Naive thymus-derived CD8-positive, alpha-beta T cell (primary cell): Measurements from ENCODE around the gene GRN. TPM values are rescaled to one million over a fixed set of nuclear protein-coding genes. Genes with fewer than 3 reads are reported as not detected.

Experiments
- ATAC-seq, 2 donors: fragments of 150-1000 bp; cut with Tn5 transposase in 1 of 2; sonication (Bioruptor Pico), chemical (Tn5 transposase) in 1 of 2; 1 replicate in 1 of 2; 2 replicates in 1 of 2; pipeline ENCODE4 v1.10.0; 2021; ENCODE audit warnings: mild to moderate bottlenecking in 2 of 2, moderate library complexity in 2 of 2
- POLR2A ChIA-PET: fragments of 350-600 bp; sonication (Branson Sonifier 250); formaldehyde crosslinking; loops from one replicate; lab custom pipeline; 2021; ENCODE audit warnings: antibody characterized with exemption; lab: Charles Lee
- DNase-seq, 10 donors: peaks; one replicate each; pipeline versions ENCODE4 v3.0.0 to v3.0.0-alpha.2; 2020 to 2022
- H3K27ac Mint-ChIP-seq, 10 donors: one replicate each; pipeline ENCODE4 v1.8.0; 2020 to 2022; ENCODE audit warnings: mild to moderate bottlenecking in 10 of 10, mixed read lengths in 10 of 10, moderate library complexity in 4 of 10, inconsistent platforms in 1 of 10
- H3K27me3 Mint-ChIP-seq, 5 donors: one replicate each; pipeline ENCODE4 v1.8.0; 2021 to 2022; ENCODE audit warnings: mixed read lengths in 5 of 5
- H3K36me3 Mint-ChIP-seq, 3 donors: one replicate each; pipeline ENCODE4 v1.8.0; 2020 to 2022; ENCODE audit warnings: mixed read lengths in 3 of 3, mild to moderate bottlenecking in 2 of 3, inconsistent platforms in 1 of 3
- H3K4me1 Mint-ChIP-seq, 4 donors: one replicate each; pipeline ENCODE4 v1.8.0; 2021 to 2022; ENCODE audit warnings: mixed read lengths in 4 of 4
- H3K4me3 Mint-ChIP-seq, 10 donors: one replicate each; pipeline ENCODE4 v1.8.0; 2020 to 2022; ENCODE audit warnings: mild to moderate bottlenecking in 10 of 10, mixed read lengths in 10 of 10, moderate library complexity in 6 of 10, inconsistent platforms in 1 of 10
- H3K9me3 Mint-ChIP-seq, 9 donors: one replicate each; pipeline ENCODE4 v1.8.0; 2020 to 2022; ENCODE audit warnings: mixed read lengths in 9 of 9, mild to moderate bottlenecking in 3 of 9, inconsistent platforms in 1 of 9, moderate library complexity in 1 of 9
- polyA plus RNA-seq, 3 donors: library from polyadenylated mRNA; unstranded; fragments of 300-500 nt; fragmentation: Illumina TruSeq; gene quantifications; one replicate each; pipeline ENCODE4 v1.2.3, GENCODE V29; 2021
- total RNA-seq, 8 experiments: library from RNA in 2 of 8; stranded (reverse) in 2 of 8; gene quantifications; one replicate each; pipeline ENCODE4 v1.2.3 and lab custom pipeline; 2021 to 2026

The GRN gene
- total and polyA plus RNA-seq, 5 experiments from 2014 or later = 24.8 to 43.7 (median 33.5) TPM

- peaks cover 5 to 11% (median 9%) of the 10 kb centered on the region in 4 donors for H3K4me1 Mint-ChIP-seq
- H3K9me3 Mint-ChIP-seq = no peaks in the 10 kb centered on the region
- DNase-seq (no peak), ATAC-seq (no peak)
- no peaks in the 10 kb centered on the region for H3K36me3 Mint-ChIP-seq
- peak overlapping the region in 1 of 10 donors; percentile 31 for H3K4me3 Mint-ChIP-seq
- peaks cover 0 to 33% (median 10%) of the 10 kb centered on the region in 5 donors for H3K27me3 Mint-ChIP-seq
- POLR2A ChIA-PET = no interaction called here
- no peak overlapping the region for H3K27ac Mint-ChIP-seq
These were observed 35.7 kb downstream of the GRN start for GRCh38 chr17:44380767-44381166.

GRCh38 chr17:44381810-44382305 lies 36.8 kb downstream of the GRN start:
- H3K27ac Mint-ChIP-seq = no peak overlapping the region
- no peak for DNase-seq
- no peaks in the 10 kb centered on the region for H3K36me3 Mint-ChIP-seq
- peaks cover 0 to 30% (median 13%) of the 10 kb centered on the region in 5 donors for H3K27me3 Mint-ChIP-seq
- ATAC-seq = no peak
- POLR2A ChIA-PET = no interaction called here
- H3K4me3 Mint-ChIP-seq = no peak overlapping the region
- H3K4me1 Mint-ChIP-seq = peaks cover 6 to 17% (median 11%) of the 10 kb centered on the region in 4 donors
- H3K9me3 Mint-ChIP-seq = no peaks in the 10 kb centered on the region

DNA sequence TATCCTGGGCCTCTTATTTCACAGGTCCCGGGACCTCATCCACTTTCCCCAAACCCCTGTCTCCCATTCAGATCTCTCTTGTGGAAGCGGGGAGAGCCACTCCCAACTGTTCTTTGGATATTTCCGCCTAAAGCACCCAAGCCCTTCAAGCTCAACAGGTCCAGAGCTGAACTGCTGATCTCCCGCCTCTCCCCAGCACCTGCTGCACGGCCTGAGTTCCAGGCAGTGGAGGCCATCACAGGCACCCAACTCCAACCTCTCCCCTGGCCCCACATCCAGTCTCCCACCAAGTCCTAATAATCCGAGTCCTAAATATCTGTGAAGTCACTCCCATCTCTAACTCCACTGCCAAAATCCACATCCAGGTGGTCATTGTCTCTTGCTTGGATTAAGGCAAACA lies 37.8 kb downstream of the GRN start:
- no peaks in the 10 kb centered on the region for H3K9me3 Mint-ChIP-seq
- POLR2A ChIA-PET = interaction anchor here (0.7 kb wide), 1 partner anchor 13 kb away, joined by 3 read pairs; no protein-coding TSS in a partner anchor
- ATAC-seq = no peak
- H3K27me3 Mint-ChIP-seq = peaks cover 0 to 29% (median 15%) of the 10 kb centered on the region in 5 donors
- no peaks in the 10 kb centered on the region for H3K36me3 Mint-ChIP-seq
- DNase-seq = no peak
- H3K4me3 Mint-ChIP-seq = no peak overlapping the region
- no peak overlapping the region for H3K27ac Mint-ChIP-seq
- peaks cover 6 to 17% (median 12%) of the 10 kb centered on the region in 4 donors for H3K4me1 Mint-ChIP-seq

- POLR2A ChIA-PET = no interaction called here
- no peak for DNase-seq
- Mint-ChIP-seq H3K4me3 (no peak overlapping the region), H3K27ac (no peak overlapping the region), H3K36me3 (no peaks in the 10 kb centered on the region), H3K4me1 (peaks cover 6 to 17% (median 13%) of the 10 kb centered on the region in 4 donors), H3K27me3 (peaks cover 0 to 30% (median 14%) of the 10 kb centered on the region in 5 donors), H3K9me3 (no peaks in the 10 kb centered on the region)
- no peak for ATAC-seq
These were observed 38.3 kb downstream of the GRN start for GRCh38 chr17:44383363-44383762.

DNA sequence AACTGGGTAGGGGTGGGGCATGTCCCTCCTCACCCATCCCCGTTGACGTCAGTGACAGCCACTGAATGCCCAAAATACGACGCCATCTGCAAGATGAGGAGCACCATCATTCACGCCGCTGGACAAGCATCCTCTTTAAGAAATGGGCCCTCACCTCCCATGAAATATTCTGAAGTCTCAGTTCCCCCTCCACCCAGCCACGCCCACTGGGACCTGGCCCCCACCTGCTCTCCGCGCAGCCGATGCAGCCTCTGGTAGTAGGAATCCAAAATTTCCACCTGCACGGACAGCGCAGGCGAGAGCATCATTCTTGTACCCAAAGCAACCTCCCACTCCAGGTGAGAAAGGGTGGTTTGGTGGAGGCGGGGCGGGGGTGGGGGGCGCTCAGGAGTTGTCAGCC lies 38.8 kb downstream of the GRN start:
- Mint-ChIP-seq H3K27ac (no peak overlapping the region), H3K4me1 (peaks cover 6 to 18% (median 13%) of the 10 kb centered on the region in 4 donors), H3K36me3 (no peaks in the 10 kb centered on the region), H3K4me3 (peak overlapping the region in 1 of 10 donors; percentile 11), H3K27me3 (peaks cover under 1 to 27% (median 10%) of the 10 kb centered on the region in 5 donors), H3K9me3 (no peaks in the 10 kb centered on the region)
- POLR2A ChIA-PET = no interaction called here
- no peak for DNase-seq
- no peak for ATAC-seq

DNA sequence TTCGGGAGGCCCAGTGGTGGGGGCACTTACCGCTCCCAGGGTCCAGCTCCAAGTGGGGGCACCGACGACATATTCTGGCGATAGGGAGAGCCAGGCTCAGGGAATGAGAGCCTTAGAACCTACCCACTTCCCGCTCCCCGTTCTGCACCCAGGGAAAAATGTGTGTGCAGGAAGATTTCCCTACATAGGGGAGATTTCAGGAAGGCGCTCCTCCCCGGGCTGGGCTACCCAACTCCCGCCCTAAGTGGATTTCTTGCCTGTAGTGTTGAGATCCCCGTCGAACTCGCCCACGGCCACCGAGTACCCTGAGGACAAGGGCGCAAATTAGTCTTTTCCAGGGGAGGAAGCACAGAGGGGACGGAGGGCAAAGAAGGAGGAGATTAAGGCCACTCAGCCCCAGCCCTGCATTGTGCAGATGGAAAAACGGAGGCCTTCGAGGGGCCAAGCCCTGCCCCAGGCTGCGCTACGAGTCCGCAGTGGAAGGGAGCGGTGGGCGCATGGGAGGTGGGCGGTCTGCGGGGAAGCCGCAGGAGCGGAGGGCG lies 39.2 kb downstream of the GRN start:
- Mint-ChIP-seq H3K4me3 (peak overlapping the region; percentile 31 to 82 (median 63)), H3K4me1 (peaks cover 7 to 20% (median 15%) of the 10 kb centered on the region in 4 donors), H3K27ac (no peak overlapping the region), H3K9me3 (no peaks in the 10 kb centered on the region), H3K36me3 (no peaks in the 10 kb centered on the region), H3K27me3 (peaks cover 5 to 30% (median 11%) of the 10 kb centered on the region in 5 donors)
- DNase-seq (no peak), ATAC-seq (no peak)
- POLR2A ChIA-PET = no interaction called here

DNA sequence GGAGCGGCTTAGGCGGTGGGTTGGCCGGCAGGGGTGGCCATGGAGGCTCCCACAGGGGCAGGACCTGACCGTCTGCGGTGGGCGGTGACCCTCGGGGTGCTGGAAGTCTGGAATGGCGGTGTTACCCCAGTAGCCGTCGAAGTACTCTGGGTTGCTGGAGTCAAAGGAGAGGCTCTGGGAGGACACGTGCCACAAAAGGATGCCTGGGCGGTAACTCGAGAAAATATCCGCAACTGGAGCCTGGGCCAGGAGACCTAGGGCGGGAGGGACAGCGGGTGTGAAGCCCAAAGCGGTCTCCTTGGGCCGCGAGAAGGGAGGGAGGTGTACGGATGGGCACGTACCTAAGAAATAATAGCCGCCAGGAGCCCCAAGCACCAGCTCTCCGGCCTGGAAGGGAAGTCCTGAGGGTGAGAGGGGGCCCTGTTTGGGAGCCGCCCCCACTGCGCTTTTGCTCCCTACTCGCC lies 39.8 kb downstream of the GRN start:
- peak in 1 of 2 donors; percentile 7 for ATAC-seq
- H3K27ac Mint-ChIP-seq = peak overlapping the region in 2 of 10 donors; percentile 34 to 40
- no peaks in the 10 kb centered on the region for H3K36me3 Mint-ChIP-seq
- POLR2A ChIA-PET = no interaction called here
- peak in 1 of 10 donors; percentile 10 for DNase-seq
- peaks cover 11 to 24% (median 20%) of the 10 kb centered on the region in 4 donors for H3K4me1 Mint-ChIP-seq
- no peaks in the 10 kb centered on the region for H3K9me3 Mint-ChIP-seq
- peaks cover 10 to 35% (median 14%) of the 10 kb centered on the region in 5 donors for H3K27me3 Mint-ChIP-seq
- peak overlapping the region; percentile 71 to 91 (median 79) for H3K4me3 Mint-ChIP-seq

- Mint-ChIP-seq H3K27me3 (peaks cover 10 to 35% (median 14%) of the 10 kb centered on the region in 5 donors), H3K9me3 (no peaks in the 10 kb centered on the region), H3K36me3 (no peaks in the 10 kb centered on the region), H3K4me3 (peak overlapping the region; percentile 71 to 91 (median 79)), H3K27ac (peak overlapping the region in 2 of 10 donors; percentile 40), H3K4me1 (peaks cover 13 to 27% (median 24%) of the 10 kb centered on the region in 4 donors)
- DNase-seq (peak; percentile 68 to 86 (median 78)), ATAC-seq (peak; percentile 88 to 89)
- POLR2A ChIA-PET = no interaction called here
These were observed 40.4 kb downstream of the GRN start for GRCh38 chr17:44385287-44386181.

- Mint-ChIP-seq H3K27ac (peak overlapping the region in 2 of 10 donors; percentile 62 to 77), H3K4me3 (peak overlapping the region; percentile 63 to 91 (median 78)), H3K9me3 (no peaks in the 10 kb centered on the region), H3K4me1 (peaks cover 13 to 27% (median 24%) of the 10 kb centered on the region in 4 donors), H3K27me3 (peaks cover 10 to 35% (median 14%) of the 10 kb centered on the region in 5 donors), H3K36me3 (no peaks in the 10 kb centered on the region)
- DNase-seq (no peak), ATAC-seq (no peak)
- POLR2A ChIA-PET = no interaction called here
These were observed 41.1 kb downstream of the GRN start for GRCh38 chr17:44386182-44386525.

GRCh38 chr17:44387804-44388203 lies 42.7 kb downstream of the GRN start:
- no peak overlapping the region for H3K27ac Mint-ChIP-seq
- H3K4me3 Mint-ChIP-seq = peak overlapping the region in 2 of 10 donors; percentile 38 to 48
- DNase-seq (no peak), ATAC-seq (no peak)
- H3K9me3 Mint-ChIP-seq = no peaks in the 10 kb centered on the region
- H3K4me1 Mint-ChIP-seq = peaks cover 13 to 27% (median 24%) of the 10 kb centered on the region in 4 donors
- no peaks in the 10 kb centered on the region for H3K36me3 Mint-ChIP-seq
- H3K27me3 Mint-ChIP-seq = peaks cover 10 to 30% (median 13%) of the 10 kb centered on the region in 5 donors
- POLR2A ChIA-PET = interaction anchor here (0.7 kb wide), 1 partner anchor 12 kb away, joined by 9 read pairs; no protein-coding TSS in a partner anchor

GRCh38 chr17:44389281-44389680 lies 44.2 kb downstream of the GRN start, which contains the start of gene ITGA2B:
Gene ITGA2B (minus strand): TSS chr17:44389649. CDS start chr17:44389473, 176 bp downstream.
- peaks cover 11 to 25% (median 23%) of the 10 kb centered on the region in 4 donors for H3K4me1 Mint-ChIP-seq
- ATAC-seq (no peak), DNase-seq (no peak)
- POLR2A ChIA-PET = no interaction called here
- H3K9me3 Mint-ChIP-seq = no peaks in the 10 kb centered on the region
- H3K27ac Mint-ChIP-seq = peak within 1 kb of the TSS in 1 of 10 donors; percentile 43
- H3K4me3 Mint-ChIP-seq = peak within 1 kb of the TSS in 2 of 10 donors; percentile 22 to 45
- H3K36me3 Mint-ChIP-seq = no peaks in the 10 kb centered on the region
- H3K27me3 Mint-ChIP-seq = peaks cover 8 to 26% (median 10%) of the 10 kb centered on the region in 5 donors

- no peak for ATAC-seq
These were observed 44.7 kb downstream of the GRN start for GRCh38 chr17:44389723-44390202.

More at GRCh38 chr17:44389723-44390202, 44.7 kb downstream of the GRN start:
- Mint-ChIP-seq H3K27ac (peak overlapping the region in 1 of 10 donors; percentile 43), H3K4me3 (peak overlapping the region in 1 of 10 donors; percentile 45), H3K4me1 (peaks cover 9 to 22% (median 19%) of the 10 kb centered on the region in 4 donors), H3K9me3 (no peaks in the 10 kb centered on the region), H3K27me3 (peaks cover 8 to 21% (median 10%) of the 10 kb centered on the region in 5 donors), H3K36me3 (no peaks in the 10 kb centered on the region)
- POLR2A ChIA-PET = no interaction called here
- DNase-seq = no peak
